ENCODE data around the gene CITED1. TPM values are rescaled to one million over a fixed set of nuclear protein-coding genes. Genes with fewer than 3 reads are reported as not detected.

The CITED1 gene, protein sequence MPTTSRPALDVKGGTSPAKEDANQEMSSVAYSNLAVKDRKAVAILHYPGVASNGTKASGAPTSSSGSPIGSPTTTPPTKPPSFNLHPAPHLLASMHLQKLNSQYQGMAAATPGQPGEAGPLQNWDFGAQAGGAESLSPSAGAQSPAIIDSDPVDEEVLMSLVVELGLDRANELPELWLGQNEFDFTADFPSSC
- total RNA-seq (2016; rRNA removed; fragmentation: Illumina TruSeq; extraction: Trizol) (not detected in 2 replicates), polyA plus RNA-seq (2011; rRNA removed) (0.09 TPM in 1 of 2 replicates, not detected in the other), polyA minus RNA-seq (2011; rRNA and poly(A)+ RNA removed; ENCODE audit: low replicate concordance) (0.38 and 1.3 TPM in 2 replicates), Bru-seq, nascent RNA (percentile 14 among the genes with signal in this experiment), BruChase-seq, experiment 1, labeled RNA remaining after a 6-hour chase (not detected), BruChase-seq, experiment 2, labeled RNA remaining after a 2-hour chase (percentile 14 among the genes with signal in this experiment)
- not detected in 2 replicates for total RNA-seq (2016; cell fraction: cytosol; rRNA removed; fragmentation: Illumina TruSeq; extraction: Trizol; ENCODE audit: low read depth)
- total RNA-seq (2016; cell fraction: insoluble cytoplasmic fraction; rRNA removed; fragmentation: Illumina TruSeq; extraction: Trizol) = not detected in 2 replicates
- 0.34 TPM in 1 of 2 replicates, not detected in the other for total RNA-seq (2016; cell fraction: membrane; rRNA removed; fragmentation: Illumina TruSeq; extraction: Trizol)
- total RNA-seq (2016; cell fraction: nucleus; rRNA removed; fragmentation: Illumina TruSeq; extraction: Trizol) = 0.53 TPM in 1 of 2 replicates, not detected in the other
- polyA plus RNA-seq (2011; cell fraction: cytosol; rRNA removed) = 0.15 TPM in 1 of 2 replicates, not detected in the other
- polyA plus RNA-seq (2011; cell fraction: nucleus; rRNA removed) = 0.29 TPM in 1 of 2 replicates, not detected in the other
- not detected in 2 replicates for polyA plus RNA-seq (2012)
- polyA plus RNA-seq (2016; cell fraction: cytosol; fragmentation: Illumina TruSeq; extraction: Trizol; ENCODE audit: low read depth) = 0.27 and 0.35 TPM in 2 replicates
- not detected in 2 replicates for polyA plus RNA-seq (2016; cell fraction: insoluble cytoplasmic fraction; fragmentation: Illumina TruSeq; extraction: Trizol; ENCODE audit: low read depth)
- polyA plus RNA-seq (2016; cell fraction: membrane; fragmentation: Illumina TruSeq; extraction: Trizol; ENCODE audit: low read depth) = not detected in 2 replicates
- 0.77 TPM in 1 of 2 replicates, not detected in the other for polyA plus RNA-seq (2016; cell fraction: nucleus; fragmentation: Illumina TruSeq; extraction: Trizol; ENCODE audit: insufficient read depth, low read depth)
- polyA minus RNA-seq (2011; cell fraction: cytosol; rRNA and poly(A)+ RNA removed) = not detected in 2 replicates
- polyA minus RNA-seq (2011; cell fraction: nucleus; rRNA and poly(A)+ RNA removed) = not detected in 2 replicates
- long read RNA-seq, experiment 1 = 0 reads
- long read RNA-seq, experiment 2 = 0 reads

DNA sequence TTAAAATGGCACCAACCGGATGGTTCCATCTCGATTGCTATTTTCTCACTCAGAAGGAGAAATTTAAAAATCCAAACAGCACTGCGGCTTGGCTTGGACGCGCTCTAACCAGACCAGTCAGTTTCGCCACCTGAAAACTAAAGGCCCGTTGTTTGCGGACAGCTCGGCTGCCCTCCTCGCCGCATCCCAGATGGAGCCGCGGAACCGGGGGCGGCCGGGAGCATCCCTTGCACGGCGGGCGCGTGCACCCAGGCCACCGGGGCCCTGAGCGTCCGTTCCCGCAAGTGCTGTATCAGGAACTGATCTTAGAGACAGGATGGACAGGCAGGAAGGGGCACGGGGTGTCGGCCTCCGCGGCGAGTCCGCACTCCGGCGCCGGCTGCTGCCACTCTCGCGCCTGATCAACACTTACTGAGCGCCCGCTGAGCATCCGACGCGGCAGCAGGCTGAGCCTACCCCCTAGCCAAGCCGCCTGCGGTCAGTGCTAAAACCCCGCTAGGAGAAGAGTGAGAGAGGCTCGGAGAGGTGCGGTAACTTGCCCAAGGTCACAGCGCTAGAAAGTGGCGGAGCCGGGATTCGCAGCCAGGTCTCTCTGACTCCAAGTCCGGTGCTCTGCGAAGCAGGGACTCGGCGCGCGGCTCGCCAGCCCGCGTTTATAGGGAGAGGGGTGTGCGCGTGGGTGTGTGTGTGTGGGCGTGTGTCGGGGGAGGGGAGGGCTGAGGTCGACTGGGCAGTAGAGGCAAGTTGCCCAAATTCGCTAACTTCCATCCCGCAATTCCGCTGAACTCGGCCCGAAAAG lies at the start of gene CITED1:
TSS of gene CITED1 (minus strand) at position 629 of the 799 bp plus-strand sequence. CDS start 3,045 bp downstream, outside the sequence.
- Histone ChIP-seq H4K20me1 (ENCODE audit: insufficient read depth, low read length) (no peaks in the 10 kb centered on the region), H3K4me1 (ENCODE audit: insufficient read depth, low read length) (peaks cover 30% of the 10 kb centered on the region), H3K79me2 (ENCODE audit: insufficient read depth, low read length) (no peaks in the 10 kb centered on the region), H3K27me3 (ENCODE audit: control insufficient read depth in 1 of 2, insufficient read depth in 2 of 2, low read length in 2 of 2) (peaks cover 6 to 62% of the 10 kb centered on the region in 2 experiments; a peak in 4 of 5 replicates), H2AFZ (ENCODE audit: low read length) (no peak within 1 kb of the TSS), H3K4me2 (ENCODE audit: low read depth, low read length) (peak within 1 kb of the TSS; percentile 72), H3K27ac (ENCODE audit: extremely low read length, insufficient read depth, low read length) (no peak within 1 kb of the TSS), H3K9me3 (ENCODE audit: low read length) (no peaks in the 10 kb centered on the region), H3K9ac (ENCODE audit: insufficient read depth, low read depth, low read length) (no peak within 1 kb of the TSS), H3K36me3 (replicated peaks in 1 of 2; ENCODE audit: control insufficient read depth in 1 of 2, insufficient read depth in 2 of 2, low read length in 2 of 2) (no peaks in the 10 kb centered on the region), H3K4me3 (replicated peaks in 1 of 3; ENCODE audit: insufficient read depth in 1 of 3, low read depth in 2 of 3, low read length in 3 of 3) (peak within 1 kb of the TSS; percentile 43 to 60 (median 49); a peak in 5 of 6 replicates)
- FAIRE-seq (no peak), DNase-seq (ENCODE audit: low spot score) (no peak), ATAC-seq (peak; percentile 39)
- no TSS peak for BruUV-seq (replicated peaks)
- ChIA-PET CTCF (ENCODE audit: low intra/inter-chr PET ratio, low total read pairs) (no interaction called here), POLR2A (no interaction called here)
- WGBS (ENCODE audit: low lambda C conversion rate) = 0% methylated on average over 4 of the region's 68 CpGs
- TF ChIP-seq HNRNPLL (IDR thresholded peaks at IDR 0.05; ENCODE audit: low read depth, low read length, poor library complexity, severe bottlenecking) (peak; percentile 69), EZH2 (conservative IDR thresholded peaks at IDR 0.05; ENCODE audit: low read depth, low read length) (peak; percentile 92), POGZ (CRISPR knock-in tag; IDR thresholded peaks at IDR 0.05) (no peak), ZNF546 (CRISPR knock-in tag; conservative IDR thresholded peaks at IDR 0.05) (no peak), MTF2 (CRISPR knock-in tag; IDR thresholded peaks at IDR 0.05; ENCODE audit: borderline replicate concordance) (peak; percentile 38; the same call in 1 of the 2 replicates), ZNF768 (CRISPR knock-in tag; IDR thresholded peaks at IDR 0.05) (peak; percentile 66; the same call in 1 of the 2 replicates), MYNN (CRISPR knock-in tag; IDR thresholded peaks at IDR 0.05; ENCODE audit: low read depth) (no peak), TMF1 (CRISPR knock-in tag; IDR thresholded peaks at IDR 0.05; ENCODE audit: low read depth) (no peak), PCBP1 (IDR thresholded peaks at IDR 0.05; ENCODE audit: borderline replicate concordance, low read depth, low read length) (0 out of 2 replicates have a peak, but pooled peaks have one; percentile 24)
- TF ChIP-seq, protein P1, sequence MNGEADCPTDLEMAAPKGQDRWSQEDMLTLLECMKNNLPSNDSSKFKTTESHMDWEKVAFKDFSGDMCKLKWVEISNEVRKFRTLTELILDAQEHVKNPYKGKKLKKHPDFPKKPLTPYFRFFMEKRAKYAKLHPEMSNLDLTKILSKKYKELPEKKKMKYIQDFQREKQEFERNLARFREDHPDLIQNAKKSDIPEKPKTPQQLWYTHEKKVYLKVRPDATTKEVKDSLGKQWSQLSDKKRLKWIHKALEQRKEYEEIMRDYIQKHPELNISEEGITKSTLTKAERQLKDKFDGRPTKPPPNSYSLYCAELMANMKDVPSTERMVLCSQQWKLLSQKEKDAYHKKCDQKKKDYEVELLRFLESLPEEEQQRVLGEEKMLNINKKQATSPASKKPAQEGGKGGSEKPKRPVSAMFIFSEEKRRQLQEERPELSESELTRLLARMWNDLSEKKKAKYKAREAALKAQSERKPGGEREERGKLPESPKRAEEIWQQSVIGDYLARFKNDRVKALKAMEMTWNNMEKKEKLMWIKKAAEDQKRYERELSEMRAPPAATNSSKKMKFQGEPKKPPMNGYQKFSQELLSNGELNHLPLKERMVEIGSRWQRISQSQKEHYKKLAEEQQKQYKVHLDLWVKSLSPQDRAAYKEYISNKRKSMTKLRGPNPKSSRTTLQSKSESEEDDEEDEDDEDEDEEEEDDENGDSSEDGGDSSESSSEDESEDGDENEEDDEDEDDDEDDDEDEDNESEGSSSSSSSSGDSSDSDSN (CRISPR knock-in tag; IDR thresholded peaks at IDR 0.05) = peak; percentile 28; the same call in 1 of the 2 replicates
- TF ChIP-seq, protein P2, sequence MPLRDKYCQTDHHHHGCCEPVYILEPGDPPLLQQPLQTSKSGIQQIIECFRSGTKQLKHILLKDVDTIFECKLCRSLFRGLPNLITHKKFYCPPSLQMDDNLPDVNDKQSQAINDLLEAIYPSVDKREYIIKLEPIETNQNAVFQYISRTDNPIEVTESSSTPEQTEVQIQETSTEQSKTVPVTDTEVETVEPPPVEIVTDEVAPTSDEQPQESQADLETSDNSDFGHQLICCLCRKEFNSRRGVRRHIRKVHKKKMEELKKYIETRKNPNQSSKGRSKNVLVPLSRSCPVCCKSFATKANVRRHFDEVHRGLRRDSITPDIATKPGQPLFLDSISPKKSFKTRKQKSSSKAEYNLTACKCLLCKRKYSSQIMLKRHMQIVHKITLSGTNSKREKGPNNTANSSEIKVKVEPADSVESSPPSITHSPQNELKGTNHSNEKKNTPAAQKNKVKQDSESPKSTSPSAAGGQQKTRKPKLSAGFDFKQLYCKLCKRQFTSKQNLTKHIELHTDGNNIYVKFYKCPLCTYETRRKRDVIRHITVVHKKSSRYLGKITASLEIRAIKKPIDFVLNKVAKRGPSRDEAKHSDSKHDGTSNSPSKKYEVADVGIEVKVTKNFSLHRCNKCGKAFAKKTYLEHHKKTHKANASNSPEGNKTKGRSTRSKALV (CRISPR knock-in tag; IDR thresholded peaks at IDR 0.05) = 0 out of 2 replicates have a peak, but pooled peaks have one; percentile 35
- in situ Hi-C loops (cut with HindIII; ENCODE audit: extremely low pct_ligation_motif_present, low pct_unique_long_range_greater_than_20kb) (loop anchor here (10.0 kb wide), 1 partner anchor 239 kb away; no protein-coding TSS in a partner anchor), intact Hi-C loops (cut with micrococcal nuclease; ENCODE audit: unreplicated experiment) (no loop called here)
